ENCODE data around the gene LARGE1.

DNA sequence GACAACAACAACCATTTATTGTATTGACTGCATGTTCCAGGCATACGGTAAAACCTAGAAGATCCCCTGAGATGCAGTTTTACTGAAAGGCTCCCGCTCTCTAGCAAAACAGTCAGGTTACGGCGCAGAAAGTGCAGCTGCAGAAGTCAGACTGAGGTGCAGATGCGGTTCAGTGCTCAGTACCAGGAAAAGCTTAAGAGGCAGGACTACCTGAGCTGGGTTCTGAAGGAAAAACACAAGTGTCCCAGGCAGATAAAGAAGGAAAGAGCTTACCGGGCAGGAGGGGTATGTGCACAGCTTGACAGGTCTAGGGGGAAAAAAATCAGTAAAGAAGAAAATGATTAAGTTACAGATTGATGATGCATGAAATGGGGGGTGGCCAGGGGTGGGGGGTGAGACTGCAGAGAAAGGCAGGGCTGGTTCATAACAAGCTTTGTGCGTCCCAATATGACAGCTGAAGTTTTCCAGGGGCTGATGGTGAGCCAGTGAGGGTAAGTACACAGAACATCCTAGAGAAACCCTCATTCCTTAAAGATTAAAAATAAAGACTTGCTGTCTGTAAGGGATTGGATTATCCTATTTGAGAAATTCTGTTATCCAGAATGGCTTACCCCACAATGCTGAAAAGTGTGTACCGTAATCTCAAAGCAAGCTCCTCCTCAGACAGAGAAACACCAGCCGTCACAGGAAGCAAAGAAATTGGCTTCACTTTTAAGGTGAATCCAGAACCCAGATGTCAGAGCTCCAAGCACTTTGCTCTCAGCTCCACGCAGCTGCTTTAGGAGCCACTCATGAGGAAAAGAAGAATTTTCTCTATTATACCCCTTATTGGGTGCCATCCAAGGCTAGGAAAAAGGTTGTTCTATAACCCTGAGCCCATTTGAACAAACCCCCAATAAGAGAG, 11.9 kb downstream of the LARGE1 start:
- TF ChIP-seq CTCF (IDR thresholded peaks at IDR 0.05) (no peak), POLR2A (IDR thresholded peaks at IDR 0.05) (no peak)

All from body of pancreas (tissue), 4 donors.